Endothelial cell of umbilical vein (primary cell): ENCODE data around the gene TAF10. TPM values are rescaled to one million over a fixed set of nuclear protein-coding genes. Genes with fewer than 3 reads are reported as not detected.

Experiments used
- BruUV-seq: library from RNA; stranded (reverse); fragments of 400-500 nt; replicated peaks from 2 replicates; lab custom pipeline; 2021; lab: Mats Ljungman, UMichigan
- CTCF ChIA-PET: fragments of 300-600, 350-600 bp; sonication (Branson Sonifier 250); formaldehyde crosslinking; loops from one replicate; lab custom pipeline; 2021; ENCODE audit warnings: antibody characterized with exemption, inconsistent platforms; lab: Charles Lee
- POLR2A ChIA-PET: fragments of 300-600, 350-600 bp; sonication (Branson Sonifier 250); formaldehyde crosslinking; loops from one replicate; lab custom pipeline; 2021; ENCODE audit warnings: antibody characterized with exemption, inconsistent platforms; lab: Charles Lee
- DNase-seq: peaks from one replicate; pipeline ENCODE4 v3.0.0-alpha.2; 2011; ENCODE audit warnings: low read depth, low spot score
- FAIRE-seq: peaks from 2 replicates; lab custom pipeline; 2011; peaks lifted over from hg19 to GRCh38; lab: Jason Lieb, UNC
- H2AFZ ChIP-seq: 2 replicates; pipeline ENCODE4 v1.6.0; 2012; ENCODE audit warnings: low read depth, low read length, control low read depth, inconsistent platforms
- H3K27ac ChIP-seq: 2 replicates; pipeline ENCODE4 v1.5.1; 2011; ENCODE audit warnings: low read depth, mild to moderate bottlenecking, control low read depth, low read length, moderate library complexity; ENCODE audit not compliant: insufficient read depth
- H3K27me3 ChIP-seq, 2 experiments: 2 replicates each; pipeline versions ENCODE4 v1.6.0 to v1.6.1; 2011; ENCODE audit warnings: low read length in 2 of 2, mixed read lengths in 1 of 2; ENCODE audit not compliant: control insufficient read depth in 2 of 2, insufficient read depth in 2 of 2
- H3K36me3 ChIP-seq, 2 experiments: 2 replicates in 1 of 2; 3 replicates in 1 of 2; pipeline ENCODE4 v1.5.1; 2011; ENCODE audit warnings: low read length in 2 of 2, mild to moderate bottlenecking in 1 of 2, moderate library complexity in 1 of 2; ENCODE audit not compliant: control insufficient read depth in 2 of 2, insufficient read depth in 2 of 2; ENCODE audit errors: extremely low read depth in 1 of 2
- H3K4me1 ChIP-seq: 3 replicates; pipeline ENCODE4 v1.5.1; 2011; ENCODE audit warnings: mild to moderate bottlenecking, low read length; ENCODE audit not compliant: control insufficient read depth, insufficient read depth; ENCODE audit errors: extremely low read depth
- H3K4me2 ChIP-seq: 2 replicates; pipeline ENCODE4 v1.6.1; 2011; ENCODE audit warnings: low read length, control low read depth, mixed read lengths; ENCODE audit not compliant: insufficient read depth
- H3K4me3 ChIP-seq, 3 experiments: fragments of 200-600 bp in 1 of 3; sonication (generic), shearing (Covaris generic) in 1 of 3; replicated peaks in 1 of 3; 2 replicates each; pipeline ENCODE4 v1.5.1; 2011 to 2016; ENCODE audit warnings: control low read depth in 3 of 3, low read length in 3 of 3, mild to moderate bottlenecking in 2 of 3, inconsistent platforms in 1 of 3, low read depth in 1 of 3, moderate library complexity in 1 of 3; ENCODE audit not compliant: insufficient read depth in 1 of 3
- H3K79me2 ChIP-seq: 2 replicates; pipeline ENCODE4 v1.6.0; 2012; ENCODE audit warnings: low read length, inconsistent platforms; ENCODE audit not compliant: control insufficient read depth, insufficient read depth
- H3K9ac ChIP-seq: replicated peaks from 2 replicates; pipeline ENCODE3; 2011; ENCODE audit warnings: low read length, control low read depth; ENCODE audit not compliant: insufficient read depth; ENCODE audit errors: extremely low read depth
- H3K9me1 ChIP-seq: replicated peaks from 3 replicates; pipeline ENCODE4 v1.6.0; 2011; ENCODE audit warnings: mild to moderate bottlenecking, low read length; ENCODE audit not compliant: control insufficient read depth, insufficient read depth; ENCODE audit errors: extremely low read depth
- H3K9me3 ChIP-seq: replicated peaks from 2 replicates; pipeline ENCODE4 v1.5.1; 2012; ENCODE audit warnings: low read length, inconsistent platforms; ENCODE audit not compliant: control insufficient read depth, insufficient read depth
- H4K20me1 ChIP-seq: replicated peaks from 2 replicates; pipeline ENCODE3; 2011; ENCODE audit warnings: mild to moderate bottlenecking, low read length; ENCODE audit not compliant: control insufficient read depth, insufficient read depth; ENCODE audit errors: extremely low read depth
- EZH2 ChIP-seq: IDR thresholded peaks from 2 replicates; pipeline ENCODE4 v1.6.1; 2012; ENCODE audit warnings: borderline replicate concordance, low read depth, mild to moderate bottlenecking, moderate library complexity, low read length, inconsistent platforms; ENCODE audit not compliant: severe bottlenecking
- FOS ChIP-seq: IDR thresholded peaks from 2 replicates; pipeline ENCODE4 v1.6.1; 2011; ENCODE audit warnings: mild to moderate bottlenecking, low read length, moderate library complexity, borderline replicate concordance; ENCODE audit not compliant: insufficient read depth
- GATA2 ChIP-seq: IDR thresholded peaks from 2 replicates; pipeline ENCODE4 v1.7.0; 2011; ENCODE audit warnings: low read depth, mild to moderate bottlenecking, moderate library complexity, mixed read lengths, low read length; ENCODE audit not compliant: insufficient read length, insufficient read depth
- JUN ChIP-seq: IDR thresholded peaks from 2 replicates; pipeline ENCODE4 v1.6.1; 2011; ENCODE audit warnings: borderline replicate concordance, low read depth; ENCODE audit not compliant: insufficient read length, insufficient read depth
- MAX ChIP-seq: IDR thresholded peaks from 2 replicates; pipeline ENCODE4 v1.6.1; 2011; ENCODE audit not compliant: insufficient read depth, insufficient read length
- MYC ChIP-seq: IDR thresholded peaks from one replicate; pipeline ENCODE4 v1.6.1; 2011; ENCODE audit warnings: mild to moderate bottlenecking, low read depth, low read length
- POLR2A ChIP-seq: IDR thresholded peaks from 2 replicates; pipeline ENCODE4 v1.6.1; 2012; ENCODE audit warnings: low read depth, mild to moderate bottlenecking, control low read depth, low read length
- POLR2AphosphoS5 ChIP-seq: IDR thresholded peaks from 2 replicates; pipeline ENCODE4 v1.6.1; 2012; ENCODE audit warnings: low read depth, mild to moderate bottlenecking, control low read depth, low read length, moderate library complexity; ENCODE audit not compliant: insufficient read depth
- dilution Hi-C: fragments of 300-500 bp; cut with MboI; formaldehyde crosslinking; loops from one replicate; pipeline ENCODE4 v1.15.0; 2019; ENCODE audit warnings: low sequenced_read_pairs; ENCODE audit not compliant: extremely low pct_ligation_motif_present
- intact Hi-C: fragments of 100-400 bp; cut with micrococcal nuclease; formaldehyde crosslinking; loops from one replicate; pipeline ENCODE4 v1.10.0; 2022
- polyA plus RNA-seq, 4 experiments: library from polyadenylated mRNA; depleted of rRNA in 3 of 4; stranded (reverse) in 3 of 4; unstranded in 1 of 4; fragments of >200 nt; gene quantifications; 2 replicates each; pipeline versions ENCODE4 v1.2.1 to v1.2.3, GENCODE V29; 2011 to 2012; ENCODE audit warnings: missing spikeins in 1 of 4
- total RNA-seq: library from RNA; stranded (reverse); gene quantifications from 2 replicates; pipeline ENCODE4 v1.2.3, GENCODE V29; 2021
- TF ChIP-seq, protein P1 (sequence below), 2 donors: IDR thresholded peaks; 1 replicate in 1 of 2; 2 replicates in 1 of 2; pipeline ENCODE4 v1.5.1; 2011; ENCODE audit warnings: low read length in 2 of 2, mild to moderate bottlenecking in 2 of 2, moderate library complexity in 2 of 2, control low read depth in 1 of 2, inconsistent platforms in 1 of 2, low read depth in 1 of 2; ENCODE audit not compliant: insufficient read depth in 1 of 2; ENCODE audit errors: extremely low read depth in 1 of 2

Gene TAF10
- total and polyA plus RNA-seq, 2 donors (not counting 3 experiments of a cell fraction or from before 2014, with no cell fraction given) = 86.2 to 149 TPM

DNA sequence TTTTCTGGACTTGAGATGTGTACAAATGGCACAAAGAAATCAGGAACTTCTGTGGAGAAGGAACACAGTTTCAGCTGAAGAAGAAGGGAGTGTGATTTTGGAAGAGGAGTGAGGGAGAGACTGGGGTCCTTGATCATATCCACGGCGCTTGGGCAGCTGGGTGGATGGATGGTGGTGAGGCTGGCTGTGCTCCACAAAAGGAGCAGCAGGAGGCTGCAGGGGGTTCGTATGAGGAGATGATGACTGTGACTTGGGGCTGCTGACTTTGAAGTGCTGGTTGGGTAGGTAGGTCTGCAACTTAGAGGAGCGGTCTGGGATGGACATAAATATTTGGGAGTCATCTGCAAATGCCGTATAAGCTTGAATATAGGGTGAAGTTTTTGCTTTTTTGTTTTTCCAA lies 44.9 kb upstream of the TAF10 start:
- ChIA-PET CTCF (interaction anchor here (0.9 to 1.9 kb wide), 4 partner anchors 8 to 126 kb away, joined by 3 to 11 read pairs (median 4); partner anchors contain the start of gene MRPL17), POLR2A (no interaction called here)
- Histone ChIP-seq H3K4me3 (no peak overlapping the region), H4K20me1 (no peaks in the 10 kb centered on the region), H3K9me1 (no peaks in the 10 kb centered on the region), H3K9me3 (no peaks in the 10 kb centered on the region), H3K79me2 (peaks cover 2% of the 10 kb centered on the region), H3K4me1 (peaks cover 15% of the 10 kb centered on the region), H3K4me2 (no peak overlapping the region), H2AFZ (no peak overlapping the region), H3K27me3 (no peaks in the 10 kb centered on the region), H3K27ac (no peak overlapping the region), H3K36me3 (no peaks in the 10 kb centered on the region), H3K9ac (no peak overlapping the region)
- dilution Hi-C loops (no loop called here), intact Hi-C loops (loop anchor here (2.0 kb wide), 1 partner anchor 18 kb away; no protein-coding TSS in a partner anchor)
- TF ChIP-seq MAX = no peak
- no peak for TF ChIP-seq FOS
- no peak for TF ChIP-seq EZH2
- TF ChIP-seq POLR2A = no peak
- TF ChIP-seq, protein P1, sequence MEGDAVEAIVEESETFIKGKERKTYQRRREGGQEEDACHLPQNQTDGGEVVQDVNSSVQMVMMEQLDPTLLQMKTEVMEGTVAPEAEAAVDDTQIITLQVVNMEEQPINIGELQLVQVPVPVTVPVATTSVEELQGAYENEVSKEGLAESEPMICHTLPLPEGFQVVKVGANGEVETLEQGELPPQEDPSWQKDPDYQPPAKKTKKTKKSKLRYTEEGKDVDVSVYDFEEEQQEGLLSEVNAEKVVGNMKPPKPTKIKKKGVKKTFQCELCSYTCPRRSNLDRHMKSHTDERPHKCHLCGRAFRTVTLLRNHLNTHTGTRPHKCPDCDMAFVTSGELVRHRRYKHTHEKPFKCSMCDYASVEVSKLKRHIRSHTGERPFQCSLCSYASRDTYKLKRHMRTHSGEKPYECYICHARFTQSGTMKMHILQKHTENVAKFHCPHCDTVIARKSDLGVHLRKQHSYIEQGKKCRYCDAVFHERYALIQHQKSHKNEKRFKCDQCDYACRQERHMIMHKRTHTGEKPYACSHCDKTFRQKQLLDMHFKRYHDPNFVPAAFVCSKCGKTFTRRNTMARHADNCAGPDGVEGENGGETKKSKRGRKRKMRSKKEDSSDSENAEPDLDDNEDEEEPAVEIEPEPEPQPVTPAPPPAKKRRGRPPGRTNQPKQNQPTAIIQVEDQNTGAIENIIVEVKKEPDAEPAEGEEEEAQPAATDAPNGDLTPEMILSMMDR (IDR thresholded peaks at IDR 0.05; ENCODE audit: extremely low read depth in 1 of 2, insufficient read depth in 1 of 2, low read depth in 1 of 2, low read length in 2 of 2) = no peak
- TF ChIP-seq GATA2 = no peak
- TF ChIP-seq JUN = no peak
- TF ChIP-seq POLR2AphosphoS5 = no peak
- TF ChIP-seq MYC = no peak
- no peak for DNase-seq
- FAIRE-seq = no peak
- BruUV-seq = no TSS peak
